ENCODE measurements around the gene CNTN1. TPM values are rescaled to one million over a fixed set of nuclear protein-coding genes. Genes with fewer than 3 reads are reported as not detected.

Gene CNTN1
- total and polyA plus RNA-seq, 9 of the 15 experiments (the other 6 are each of a cell fraction or from before 2014, with no cell fraction given), result 0.16 TPM; not detected in 8

GRCh38 chr12:40996091-40996490 is 303.9 kb downstream of the CNTN1 start (continued):
- TF ChIP-seq CREB3 (tag; conservative IDR thresholded peaks at IDR 0.05; ENCODE audit: low read depth), result no peak
- no peak for TF ChIP-seq ZKSCAN1 (IDR thresholded peaks at IDR 0.05; ENCODE audit: low read depth, low read length)

- TF ChIP-seq ZNF398 (CRISPR knock-in tag; IDR thresholded peaks at IDR 0.05) (no peak), ZFP1 (CRISPR knock-in tag; IDR thresholded peaks at IDR 0.05) (no peak)
- WGBS (ENCODE audit: insufficient coverage, low coverage, missing lambda C conversion rate), result 0% methylated on average over 1 of the region's 1 CpG
- Histone ChIP-seq H3K4me3 (no peak overlapping the region), H3K9ac (ENCODE audit: insufficient read depth in 1 of 2, low read depth in 2 of 2, low read length in 2 of 2) (no peak overlapping the region), H3K27me3 (ENCODE audit: control insufficient read depth in 2 of 2, insufficient read depth in 2 of 2, low read length in 2 of 2) (no peaks in the 10 kb centered on the region), H3K4me1 (replicated peaks in 1 of 2; ENCODE audit: control insufficient read depth in 2 of 2, insufficient read depth in 2 of 2, low read length in 2 of 2) (no peaks in the 10 kb centered on the region), H3K4me2 (ENCODE audit: insufficient read depth, low read length) (no peak overlapping the region), H3K36me3 (ENCODE audit: control insufficient read depth, insufficient read depth, low read length) (no peaks in the 10 kb centered on the region), H3K9me1 (ENCODE audit: control insufficient read depth, insufficient read depth, low read length) (no peaks in the 10 kb centered on the region), H4K20me1 (replicated peaks; ENCODE audit: control insufficient read depth, insufficient read depth, low read length) (no peaks in the 10 kb centered on the region), H2AFZ (ENCODE audit: low read depth, low read length) (no peak overlapping the region), H3K27ac (ENCODE audit: extremely low read depth, low read depth, low read length) (no peak overlapping the region), H3K9me3 (replicated peaks; ENCODE audit: control insufficient read depth, insufficient read depth, low read depth, low read length) (no peaks in the 10 kb centered on the region), H3K79me2 (ENCODE audit: control insufficient read depth, insufficient read depth, low read length) (no peaks in the 10 kb centered on the region)
- FAIRE-seq (no peak), ATAC-seq (no peak), DNase-seq (ENCODE audit: extremely low read depth in 1 of 4, low spot score in 3 of 4) (no peak)
- intact Hi-C loops (cut with micrococcal nuclease), result no loop called here
- POLR2A ChIA-PET, result no interaction called here
- in situ Hi-C loops (cut with MboI), result no loop called here
- no TSS peak for BruUV-seq (replicated peaks)
- CTCF ChIA-PET (ENCODE audit: low intra/inter-chr PET ratio), result no interaction called here
Observed at GRCh38 chr12:40999210-40999609, 307.0 kb downstream of the CNTN1 start.
